ENCODE results near the gene NDUFB6. TPM values are rescaled to one million over a fixed set of nuclear protein-coding genes. Genes with fewer than 3 reads are reported as not detected.

The NDUFB6 gene
- total RNA-seq, 1 experiment from 2014 or later: 60.2 TPM

DNA sequence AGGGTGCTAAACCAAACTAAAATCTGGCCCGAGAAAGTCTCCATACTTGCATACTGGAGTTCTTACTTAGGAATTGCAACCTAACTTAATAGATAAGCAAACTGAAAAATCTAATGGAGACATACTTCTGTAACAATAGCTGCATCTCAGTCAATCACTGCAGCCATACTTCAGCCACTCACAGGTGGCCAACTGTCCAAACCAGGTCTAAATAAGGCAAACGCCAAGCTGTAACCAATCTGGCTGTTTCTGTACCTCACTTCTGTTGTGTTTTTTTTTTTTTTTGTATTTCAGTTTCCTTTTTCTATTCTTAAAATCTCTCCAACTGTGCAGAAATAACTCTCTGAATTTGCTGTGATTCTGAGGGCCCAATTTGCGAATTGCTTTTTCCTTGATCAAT lies 4.4 kb upstream of the NDUFB6 start:
- no peak overlapping the region for H3K23ac ChIP-seq (ENCODE audit: insufficient read length, low read depth, low read length)
- H3K79me1 ChIP-seq (ENCODE audit: insufficient read depth, low read depth, low read length, poor library complexity, severe bottlenecking): no peaks in the 10 kb centered on the region
- no peaks in the 10 kb centered on the region for H3K27me3 ChIP-seq (ENCODE audit: insufficient read depth, low read length)
- Mint-ChIP-seq H3K27me3 (ENCODE audit: low read depth) (peaks cover 1% of the 10 kb centered on the region; the same call in 1 of the 2 replicates), H3K36me3 (ENCODE audit: insufficient read depth in 1 of 3, low read depth in 3 of 3) (no peaks in the 10 kb centered on the region), H3K27ac (no peak overlapping the region), H3K4me3 (no peak overlapping the region), H3K4me1 (peaks cover 10 to 14% of the 10 kb centered on the region in 2 experiments), H3K9me3 (no peaks in the 10 kb centered on the region)
- no peak overlapping the region for H2BK5ac ChIP-seq (ENCODE audit: insufficient read length, low read length)
- peaks cover 5% of the 10 kb centered on the region for H3K23me2 ChIP-seq (ENCODE audit: insufficient read length, low read depth, low read length, poor library complexity, severe bottlenecking)
- no peak overlapping the region for H2BK120ac ChIP-seq (ENCODE audit: low read depth, low read length, poor library complexity, severe bottlenecking)
- H3K79me2 ChIP-seq (ENCODE audit: insufficient read depth, low read length): peaks cover 2% of the 10 kb centered on the region; the same call in 1 of the 2 replicates
- H4K5ac ChIP-seq (ENCODE audit: insufficient read length, low read depth, low read length): no peak overlapping the region
- H2BK20ac ChIP-seq (ENCODE audit: low read depth, low read length, poor library complexity, severe bottlenecking): no peak overlapping the region
- H2BK12ac ChIP-seq (ENCODE audit: insufficient read length, low read depth, low read length): no peak overlapping the region
- peaks cover 3% of the 10 kb centered on the region; the same call in 1 of the 2 replicates for H3K4me1 ChIP-seq (ENCODE audit: insufficient read depth, low read length)
- no peak overlapping the region for H2AFZ ChIP-seq (ENCODE audit: low read length)
- H3K18ac ChIP-seq (ENCODE audit: insufficient read length, low read depth, low read length): no peak overlapping the region
- TF ChIP-seq, protein P1, sequence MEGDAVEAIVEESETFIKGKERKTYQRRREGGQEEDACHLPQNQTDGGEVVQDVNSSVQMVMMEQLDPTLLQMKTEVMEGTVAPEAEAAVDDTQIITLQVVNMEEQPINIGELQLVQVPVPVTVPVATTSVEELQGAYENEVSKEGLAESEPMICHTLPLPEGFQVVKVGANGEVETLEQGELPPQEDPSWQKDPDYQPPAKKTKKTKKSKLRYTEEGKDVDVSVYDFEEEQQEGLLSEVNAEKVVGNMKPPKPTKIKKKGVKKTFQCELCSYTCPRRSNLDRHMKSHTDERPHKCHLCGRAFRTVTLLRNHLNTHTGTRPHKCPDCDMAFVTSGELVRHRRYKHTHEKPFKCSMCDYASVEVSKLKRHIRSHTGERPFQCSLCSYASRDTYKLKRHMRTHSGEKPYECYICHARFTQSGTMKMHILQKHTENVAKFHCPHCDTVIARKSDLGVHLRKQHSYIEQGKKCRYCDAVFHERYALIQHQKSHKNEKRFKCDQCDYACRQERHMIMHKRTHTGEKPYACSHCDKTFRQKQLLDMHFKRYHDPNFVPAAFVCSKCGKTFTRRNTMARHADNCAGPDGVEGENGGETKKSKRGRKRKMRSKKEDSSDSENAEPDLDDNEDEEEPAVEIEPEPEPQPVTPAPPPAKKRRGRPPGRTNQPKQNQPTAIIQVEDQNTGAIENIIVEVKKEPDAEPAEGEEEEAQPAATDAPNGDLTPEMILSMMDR (conservative IDR thresholded peaks at IDR 0.05): no peak
- no peak overlapping the region for H2AK5ac ChIP-seq (ENCODE audit: insufficient read length, low read length)
- H4K91ac ChIP-seq (ENCODE audit: insufficient read length, low read depth, low read length): no peak overlapping the region
- no peak for DNase-seq
- H3K27ac ChIP-seq (ENCODE audit: insufficient read length, low read depth, low read length): no peak overlapping the region
- no peaks in the 10 kb centered on the region for H4K20me1 ChIP-seq (ENCODE audit: control insufficient read depth, insufficient read depth, insufficient read length)
- no peak overlapping the region for H2BK15ac ChIP-seq (ENCODE audit: low read depth, low read length)
- no CpG with 5 or more reads among the region's 3 CpGs for WGBS (ENCODE audit: extremely low coverage, insufficient read length, low lambda C conversion rate)
- H4K8ac ChIP-seq (replicated peaks; ENCODE audit: insufficient read length, low read depth, low read length): no peak overlapping the region
- no peak overlapping the region for H3K14ac ChIP-seq (ENCODE audit: insufficient read depth, low read length)
- no peak overlapping the region for H3K4me2 ChIP-seq (ENCODE audit: insufficient read depth, insufficient read length, low read length)
- no peak overlapping the region for H3K9ac ChIP-seq (ENCODE audit: extremely low read depth, insufficient read length, low read length)
- no peak overlapping the region for H3K4ac ChIP-seq (ENCODE audit: low read depth, low read length)
- H3K56ac ChIP-seq (ENCODE audit: insufficient read length, low read depth, low read length): no peak overlapping the region
- H3T11ph ChIP-seq (ENCODE audit: low read length): no peak overlapping the region
- no peaks in the 10 kb centered on the region for H3K9me3 ChIP-seq (ENCODE audit: control insufficient read depth, low read depth, low read length)

All from H9 (cell line).